ENCODE measurements around the gene PPP1R37.

GRCh38 chr19:45142016-45142725 lies 49.2 kb downstream of the PPP1R37 start:
- TF ChIP-seq CTCF (IDR thresholded peaks at IDR 0.05) (no peak), EP300 (IDR thresholded peaks at IDR 0.05) (no peak)

Data from tibial nerve (tissue), 4 donors.